Measurements from ENCODE around the gene DHH.

GRCh38 chr12:49051777-49052438 lies 42.7 kb downstream of the DHH start:
- TF ChIP-seq, protein P1, sequence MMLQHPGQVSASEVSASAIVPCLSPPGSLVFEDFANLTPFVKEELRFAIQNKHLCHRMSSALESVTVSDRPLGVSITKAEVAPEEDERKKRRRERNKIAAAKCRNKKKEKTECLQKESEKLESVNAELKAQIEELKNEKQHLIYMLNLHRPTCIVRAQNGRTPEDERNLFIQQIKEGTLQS (CRISPR knock-in tag; conservative IDR thresholded peaks at IDR 0.05): no peak
- no peak for TF ChIP-seq KAT7 (CRISPR knock-in tag; IDR thresholded peaks at IDR 0.05; ENCODE audit: borderline replicate concordance)
- TF ChIP-seq, protein P2, sequence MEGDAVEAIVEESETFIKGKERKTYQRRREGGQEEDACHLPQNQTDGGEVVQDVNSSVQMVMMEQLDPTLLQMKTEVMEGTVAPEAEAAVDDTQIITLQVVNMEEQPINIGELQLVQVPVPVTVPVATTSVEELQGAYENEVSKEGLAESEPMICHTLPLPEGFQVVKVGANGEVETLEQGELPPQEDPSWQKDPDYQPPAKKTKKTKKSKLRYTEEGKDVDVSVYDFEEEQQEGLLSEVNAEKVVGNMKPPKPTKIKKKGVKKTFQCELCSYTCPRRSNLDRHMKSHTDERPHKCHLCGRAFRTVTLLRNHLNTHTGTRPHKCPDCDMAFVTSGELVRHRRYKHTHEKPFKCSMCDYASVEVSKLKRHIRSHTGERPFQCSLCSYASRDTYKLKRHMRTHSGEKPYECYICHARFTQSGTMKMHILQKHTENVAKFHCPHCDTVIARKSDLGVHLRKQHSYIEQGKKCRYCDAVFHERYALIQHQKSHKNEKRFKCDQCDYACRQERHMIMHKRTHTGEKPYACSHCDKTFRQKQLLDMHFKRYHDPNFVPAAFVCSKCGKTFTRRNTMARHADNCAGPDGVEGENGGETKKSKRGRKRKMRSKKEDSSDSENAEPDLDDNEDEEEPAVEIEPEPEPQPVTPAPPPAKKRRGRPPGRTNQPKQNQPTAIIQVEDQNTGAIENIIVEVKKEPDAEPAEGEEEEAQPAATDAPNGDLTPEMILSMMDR (IDR thresholded peaks at IDR 0.05): no peak
- TF ChIP-seq EMX1 (CRISPR knock-in tag; IDR thresholded peaks at IDR 0.05): no peak
- no peak for TF ChIP-seq PRDM15 (CRISPR knock-in tag; IDR thresholded peaks at IDR 0.05)
- TF ChIP-seq NR3C1 (CRISPR knock-in tag; conservative IDR thresholded peaks at IDR 0.05; ENCODE audit: low read depth): no peak
- no peak for TF ChIP-seq ZNF416 (CRISPR knock-in tag; IDR thresholded peaks at IDR 0.05)
- TF ChIP-seq, protein P3, sequence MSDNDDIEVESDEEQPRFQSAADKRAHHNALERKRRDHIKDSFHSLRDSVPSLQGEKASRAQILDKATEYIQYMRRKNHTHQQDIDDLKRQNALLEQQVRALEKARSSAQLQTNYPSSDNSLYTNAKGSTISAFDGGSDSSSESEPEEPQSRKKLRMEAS (CRISPR knock-in tag; IDR thresholded peaks at IDR 0.05): no peak
- TF ChIP-seq SP1 (CRISPR knock-in tag; conservative IDR thresholded peaks at IDR 0.05): no peak
- TF ChIP-seq NFE2L1 (CRISPR knock-in tag; IDR thresholded peaks at IDR 0.05): no peak
- TF ChIP-seq, protein P4, sequence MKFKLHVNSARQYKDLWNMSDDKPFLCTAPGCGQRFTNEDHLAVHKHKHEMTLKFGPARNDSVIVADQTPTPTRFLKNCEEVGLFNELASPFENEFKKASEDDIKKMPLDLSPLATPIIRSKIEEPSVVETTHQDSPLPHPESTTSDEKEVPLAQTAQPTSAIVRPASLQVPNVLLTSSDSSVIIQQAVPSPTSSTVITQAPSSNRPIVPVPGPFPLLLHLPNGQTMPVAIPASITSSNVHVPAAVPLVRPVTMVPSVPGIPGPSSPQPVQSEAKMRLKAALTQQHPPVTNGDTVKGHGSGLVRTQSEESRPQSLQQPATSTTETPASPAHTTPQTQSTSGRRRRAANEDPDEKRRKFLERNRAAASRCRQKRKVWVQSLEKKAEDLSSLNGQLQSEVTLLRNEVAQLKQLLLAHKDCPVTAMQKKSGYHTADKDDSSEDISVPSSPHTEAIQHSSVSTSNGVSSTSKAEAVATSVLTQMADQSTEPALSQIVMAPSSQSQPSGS (CRISPR knock-in tag; IDR thresholded peaks at IDR 0.05; ENCODE audit: borderline replicate concordance, low read depth): no peak
- TF ChIP-seq ZNF121 (CRISPR knock-in tag; IDR thresholded peaks at IDR 0.05): no peak
- TF ChIP-seq, protein P5, sequence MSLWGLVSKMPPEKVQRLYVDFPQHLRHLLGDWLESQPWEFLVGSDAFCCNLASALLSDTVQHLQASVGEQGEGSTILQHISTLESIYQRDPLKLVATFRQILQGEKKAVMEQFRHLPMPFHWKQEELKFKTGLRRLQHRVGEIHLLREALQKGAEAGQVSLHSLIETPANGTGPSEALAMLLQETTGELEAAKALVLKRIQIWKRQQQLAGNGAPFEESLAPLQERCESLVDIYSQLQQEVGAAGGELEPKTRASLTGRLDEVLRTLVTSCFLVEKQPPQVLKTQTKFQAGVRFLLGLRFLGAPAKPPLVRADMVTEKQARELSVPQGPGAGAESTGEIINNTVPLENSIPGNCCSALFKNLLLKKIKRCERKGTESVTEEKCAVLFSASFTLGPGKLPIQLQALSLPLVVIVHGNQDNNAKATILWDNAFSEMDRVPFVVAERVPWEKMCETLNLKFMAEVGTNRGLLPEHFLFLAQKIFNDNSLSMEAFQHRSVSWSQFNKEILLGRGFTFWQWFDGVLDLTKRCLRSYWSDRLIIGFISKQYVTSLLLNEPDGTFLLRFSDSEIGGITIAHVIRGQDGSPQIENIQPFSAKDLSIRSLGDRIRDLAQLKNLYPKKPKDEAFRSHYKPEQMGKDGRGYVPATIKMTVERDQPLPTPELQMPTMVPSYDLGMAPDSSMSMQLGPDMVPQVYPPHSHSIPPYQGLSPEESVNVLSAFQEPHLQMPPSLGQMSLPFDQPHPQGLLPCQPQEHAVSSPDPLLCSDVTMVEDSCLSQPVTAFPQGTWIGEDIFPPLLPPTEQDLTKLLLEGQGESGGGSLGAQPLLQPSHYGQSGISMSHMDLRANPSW (CRISPR knock-in tag; conservative IDR thresholded peaks at IDR 0.05; ENCODE audit: low read depth): no peak
